Measurements from ENCODE around the gene DYNC1LI1. TPM values are rescaled to one million over a fixed set of nuclear protein-coding genes. Genes with fewer than 3 reads are reported as not detected.

DYNC1LI1 gene
- total and polyA plus RNA-seq, 2 experiments from 2014 or later: 45.1 to 48.0 TPM

DNA sequence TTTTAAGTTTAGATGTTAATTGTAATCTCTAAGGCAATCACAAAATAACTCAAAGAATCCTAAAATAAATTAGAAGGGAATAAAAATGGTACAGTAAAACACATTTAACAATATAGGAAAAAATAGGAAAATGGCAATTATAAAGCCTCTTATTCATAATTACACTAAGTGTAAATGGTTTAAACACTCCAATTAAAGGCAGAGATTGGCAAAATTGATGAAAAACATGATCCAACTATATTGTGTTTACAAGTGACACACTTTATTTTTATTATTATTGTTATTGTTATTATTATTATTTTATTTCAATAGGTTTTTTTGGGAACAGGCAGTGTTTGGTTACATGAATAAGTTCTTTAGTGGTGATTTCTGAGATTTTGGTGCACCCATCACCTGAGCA, 48.7 kb upstream of the DYNC1LI1 start:
- no peak for DNase-seq (ENCODE audit: low spot score)
- no peak overlapping the region for H3K27ac Mint-ChIP-seq
- no peaks in the 10 kb centered on the region for H3K4me1 ChIP-seq (ENCODE audit: insufficient read depth)
- H3K4me3 ChIP-seq: no peak overlapping the region
- no peak for TF ChIP-seq EZH2phosphoT487 (IDR thresholded peaks at IDR 0.05; ENCODE audit: unreplicated experiment)
- no peak for TF ChIP-seq ZNF331 (CRISPR knock-in tag; IDR thresholded peaks at IDR 0.05; ENCODE audit: low read depth)
- no peak for TF ChIP-seq NANOG (IDR thresholded peaks at IDR 0.05; ENCODE audit: borderline replicate concordance)
- no peak for TF ChIP-seq ETS1 (IDR thresholded peaks at IDR 0.05)
- H3K79me2 ChIP-seq (replicated peaks; ENCODE audit: insufficient read depth): no peaks in the 10 kb centered on the region
- H3K27me3 Mint-ChIP-seq (ENCODE audit: insufficient read depth, low read depth, poor library complexity): no peaks in the 10 kb centered on the region
- H3K4me1 Mint-ChIP-seq: no peaks in the 10 kb centered on the region; the same call in 2 of the 3 replicates
- no peak for ATAC-seq
- H3K9me3 Mint-ChIP-seq: peaks cover 8% of the 10 kb centered on the region; the same call in 2 of the 3 replicates
- H3F3A ChIP-seq (replicated peaks; ENCODE audit: low read depth): no peaks in the 10 kb centered on the region
- no peaks in the 10 kb centered on the region for H3K36me3 ChIP-seq (ENCODE audit: insufficient read depth)
- H3K4me3 Mint-ChIP-seq: no peak overlapping the region
- no peak overlapping the region for H3K27ac ChIP-seq (ENCODE audit: low read depth)
- H3K27me3 ChIP-seq (ENCODE audit: insufficient read depth): no peaks in the 10 kb centered on the region
- no peaks in the 10 kb centered on the region for H3K9me2 ChIP-seq (ENCODE audit: insufficient read depth)
- H3K4me2 ChIP-seq: no peak overlapping the region
- H3K36me3 Mint-ChIP-seq (ENCODE audit: low read depth): no peaks in the 10 kb centered on the region
- no peaks in the 10 kb centered on the region for H4K20me1 ChIP-seq (replicated peaks; ENCODE audit: insufficient read depth)
- H2AFZ ChIP-seq: no peak overlapping the region

- no peak overlapping the region for H3K4me2 ChIP-seq
- no peak overlapping the region for H3K4me3 ChIP-seq
- H3K36me3 Mint-ChIP-seq (ENCODE audit: low read depth): no peaks in the 10 kb centered on the region
- no peak overlapping the region for H3K4me3 Mint-ChIP-seq
- H3K27me3 ChIP-seq (ENCODE audit: insufficient read depth): no peaks in the 10 kb centered on the region
- H3K27me3 Mint-ChIP-seq (ENCODE audit: insufficient read depth, low read depth, poor library complexity): no peaks in the 10 kb centered on the region
- H2AFZ ChIP-seq: no peak overlapping the region
- DNase-seq (ENCODE audit: low spot score) (no peak), ATAC-seq (no peak)
- no peaks in the 10 kb centered on the region for H3K79me2 ChIP-seq (replicated peaks; ENCODE audit: insufficient read depth)
- H3K27ac ChIP-seq (ENCODE audit: low read depth): no peak overlapping the region
- no peaks in the 10 kb centered on the region for H3K4me1 ChIP-seq (ENCODE audit: insufficient read depth)
- no peaks in the 10 kb centered on the region for H3K36me3 ChIP-seq (ENCODE audit: insufficient read depth)
- H3K27ac Mint-ChIP-seq: no peak overlapping the region
- no peaks in the 10 kb centered on the region for H4K20me1 ChIP-seq (replicated peaks; ENCODE audit: insufficient read depth)
- peaks cover 8% of the 10 kb centered on the region; the same call in 2 of the 3 replicates for H3K9me3 Mint-ChIP-seq
- H3K4me1 Mint-ChIP-seq: no peaks in the 10 kb centered on the region; the same call in 2 of the 3 replicates
- no peaks in the 10 kb centered on the region for H3K9me2 ChIP-seq (ENCODE audit: insufficient read depth)
- H3F3A ChIP-seq (replicated peaks; ENCODE audit: low read depth): no peaks in the 10 kb centered on the region
- no peak for TF ChIP-seq ZNF114 (CRISPR knock-in tag; IDR thresholded peaks at IDR 0.05)
- TF ChIP-seq EZH2phosphoT487 (IDR thresholded peaks at IDR 0.05; ENCODE audit: unreplicated experiment): no peak
- no peak for TF ChIP-seq STAT1 (IDR thresholded peaks at IDR 0.05; ENCODE audit: unreplicated experiment)
- TF ChIP-seq EZH2 (IDR thresholded peaks at IDR 0.05; ENCODE audit: low read depth, unreplicated experiment): no peak
- TF ChIP-seq CREB1 (CRISPR knock-in tag; IDR thresholded peaks at IDR 0.05; ENCODE audit: low read depth): no peak
- no peak for TF ChIP-seq ZNF331 (CRISPR knock-in tag; IDR thresholded peaks at IDR 0.05; ENCODE audit: low read depth)
- no peak for TF ChIP-seq JUNB (IDR thresholded peaks at IDR 0.05; ENCODE audit: unreplicated experiment)
- TF ChIP-seq REST (IDR thresholded peaks at IDR 0.05; ENCODE audit: unreplicated experiment): no peak
- TF ChIP-seq, protein P1, sequence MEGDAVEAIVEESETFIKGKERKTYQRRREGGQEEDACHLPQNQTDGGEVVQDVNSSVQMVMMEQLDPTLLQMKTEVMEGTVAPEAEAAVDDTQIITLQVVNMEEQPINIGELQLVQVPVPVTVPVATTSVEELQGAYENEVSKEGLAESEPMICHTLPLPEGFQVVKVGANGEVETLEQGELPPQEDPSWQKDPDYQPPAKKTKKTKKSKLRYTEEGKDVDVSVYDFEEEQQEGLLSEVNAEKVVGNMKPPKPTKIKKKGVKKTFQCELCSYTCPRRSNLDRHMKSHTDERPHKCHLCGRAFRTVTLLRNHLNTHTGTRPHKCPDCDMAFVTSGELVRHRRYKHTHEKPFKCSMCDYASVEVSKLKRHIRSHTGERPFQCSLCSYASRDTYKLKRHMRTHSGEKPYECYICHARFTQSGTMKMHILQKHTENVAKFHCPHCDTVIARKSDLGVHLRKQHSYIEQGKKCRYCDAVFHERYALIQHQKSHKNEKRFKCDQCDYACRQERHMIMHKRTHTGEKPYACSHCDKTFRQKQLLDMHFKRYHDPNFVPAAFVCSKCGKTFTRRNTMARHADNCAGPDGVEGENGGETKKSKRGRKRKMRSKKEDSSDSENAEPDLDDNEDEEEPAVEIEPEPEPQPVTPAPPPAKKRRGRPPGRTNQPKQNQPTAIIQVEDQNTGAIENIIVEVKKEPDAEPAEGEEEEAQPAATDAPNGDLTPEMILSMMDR (conservative IDR thresholded peaks at IDR 0.05; ENCODE audit: low read depth in 2 of 2): no peak
Measured at GRCh38 chr3:32616267-32616962, 45.8 kb upstream of the DYNC1LI1 start.

All from GM23338 (cell line).